D721Med (cell line): ENCODE measurements around the gene C4orf51.

Experiments
- DNase-seq: peaks from one replicate; pipeline ENCODE4 v3.0.0; 2011; ENCODE audit warnings: low spot score; ENCODE audit not compliant: insufficient read length
- FAIRE-seq: peaks from 2 replicates; lab custom pipeline; 2011; peaks lifted over from hg19 to GRCh38; lab: Jason Lieb, UNC
- CTCF ChIP-seq: IDR thresholded peaks from 2 replicates; pipeline ENCODE4 v1.5.1; 2012; ENCODE audit warnings: mild to moderate bottlenecking, control low read depth; ENCODE audit not compliant: insufficient read depth; ENCODE audit errors: missing control alignments

Gene C4orf51

GRCh38 chr4:145763399-145763798, 83.5 kb downstream of the C4orf51 start:
- no peak for TF ChIP-seq CTCF

DNA sequence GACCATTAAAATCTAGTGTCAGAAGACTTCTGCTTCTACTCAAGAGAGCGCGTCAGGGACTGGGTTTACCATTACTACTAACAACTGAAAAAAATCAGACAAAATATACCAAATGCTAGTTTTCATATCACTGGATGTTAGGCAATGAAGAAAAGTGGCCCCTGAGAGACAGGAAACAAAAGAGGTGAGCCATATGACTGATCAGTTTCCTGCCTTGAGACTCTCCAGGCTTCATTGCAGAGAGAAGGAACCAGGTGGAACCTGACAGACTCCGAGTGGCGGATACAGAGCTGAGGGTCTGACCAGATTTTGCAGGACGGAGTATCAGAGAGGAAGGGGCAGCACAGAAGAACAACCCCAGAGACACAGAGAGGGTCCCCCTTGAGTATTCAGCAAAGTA, 86.3 kb downstream of the C4orf51 start:
- no peak for TF ChIP-seq CTCF
- FAIRE-seq (no peak), DNase-seq (no peak)

More at GRCh38 chr4:145763399-145763798, 83.5 kb downstream of the C4orf51 start:
- FAIRE-seq (no peak), DNase-seq (no peak)

DNA sequence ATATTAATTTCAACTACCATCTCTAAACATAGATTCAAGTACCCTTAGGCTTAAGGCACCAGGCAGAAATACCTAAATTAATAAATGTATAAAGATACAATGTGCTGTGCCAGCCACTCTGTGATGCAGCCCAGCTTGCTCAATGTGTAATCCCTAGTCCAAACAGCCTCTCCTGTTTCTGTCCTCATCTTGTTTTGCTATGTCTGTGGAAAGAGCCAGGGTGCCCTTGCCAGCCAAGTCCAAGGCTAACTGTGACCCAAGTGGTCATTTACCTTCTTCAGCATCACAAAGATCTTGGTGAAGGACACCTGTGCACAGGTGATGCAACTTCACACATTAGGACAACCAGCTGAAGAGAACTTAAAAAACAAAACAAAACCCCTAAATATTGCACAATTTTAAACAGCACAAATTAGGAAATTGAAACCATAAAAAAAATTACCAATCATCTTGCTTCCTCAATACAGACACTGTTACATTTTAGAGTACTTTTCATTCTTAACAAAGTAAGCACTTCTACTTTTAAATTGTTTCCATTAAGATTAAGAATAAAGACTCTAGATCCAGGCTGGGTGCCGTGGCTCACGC, 89.6 kb downstream of the C4orf51 start:
- DNase-seq, result no peak
- no peak for TF ChIP-seq CTCF

GRCh38 chr4:145770124-145770523, 90.2 kb downstream of the C4orf51 start:
- FAIRE-seq (no peak), DNase-seq (no peak)
- no peak for TF ChIP-seq CTCF

More for the DNA sequence above, 89.6 kb downstream of the C4orf51 start:
- FAIRE-seq, result no peak

- FAIRE-seq, result no peak
- no peak for DNase-seq
- no peak for TF ChIP-seq CTCF
These were observed 92.4 kb downstream of the C4orf51 start for GRCh38 chr4:145772347-145772746.

GRCh38 chr4:145773581-145774234, 93.8 kb downstream of the C4orf51 start:
- FAIRE-seq, result no peak
- TF ChIP-seq CTCF, result no peak
- DNase-seq, result no peak

GRCh38 chr4:145774473-145774872, 94.5 kb downstream of the C4orf51 start:
- FAIRE-seq (no peak), DNase-seq (no peak)
- no peak for TF ChIP-seq CTCF
